Aorta (tissue), 5 donors: ENCODE measurements around the gene MAP2. TPM values are rescaled to one million over a fixed set of nuclear protein-coding genes. Genes with fewer than 3 reads are reported as not detected.

ENCODE experiments used
- ATAC-seq: fragments of 200-7000 bp; cut with Tn5 transposase; one replicate; pipeline ENCODE4 v1.9.1; 2022; ENCODE audit warnings: moderate library complexity; ENCODE audit not compliant: low FRiP score
- DNase-seq, 2 donors: peaks; one replicate each; pipeline ENCODE4 v3.0.0-alpha.2; 2020
- H3K27ac ChIP-seq, 2 donors: one replicate each; pipeline ENCODE4 v1.5.1; 2013; ENCODE audit warnings: low read length in 2 of 2, mild to moderate bottlenecking in 2 of 2, moderate library complexity in 2 of 2, control low read depth in 1 of 2, inconsistent platforms in 1 of 2, low read depth in 1 of 2
- H3K27me3 ChIP-seq, 2 donors: one replicate each; pipeline ENCODE4 v1.6.1; 2013; ENCODE audit warnings: control low read depth in 1 of 2, low read length in 1 of 2, mild to moderate bottlenecking in 1 of 2, moderate library complexity in 1 of 2; ENCODE audit not compliant: insufficient read depth in 2 of 2, control insufficient read depth in 1 of 2
- H3K36me3 ChIP-seq, 2 donors: one replicate each; pipeline ENCODE4 v1.6.1; 2013; ENCODE audit warnings: control low read depth in 1 of 2, low read length in 1 of 2, mild to moderate bottlenecking in 1 of 2; ENCODE audit not compliant: insufficient read depth in 2 of 2, control insufficient read depth in 1 of 2
- H3K4me1 ChIP-seq, 2 donors: one replicate each; pipeline ENCODE4 v1.6.1; 2013; ENCODE audit warnings: low read length in 2 of 2, control low read depth in 1 of 2, mild to moderate bottlenecking in 1 of 2, moderate library complexity in 1 of 2; ENCODE audit not compliant: insufficient read depth in 2 of 2, control insufficient read depth in 1 of 2
- H3K4me3 ChIP-seq, 2 donors: one replicate each; pipeline ENCODE4 v1.5.1; 2013; ENCODE audit warnings: low read length in 2 of 2, control low read depth in 1 of 2, mild to moderate bottlenecking in 1 of 2
- H3K9me3 ChIP-seq: one replicate; pipeline ENCODE4 v1.6.1; 2013; ENCODE audit warnings: mild to moderate bottlenecking, low read length; ENCODE audit not compliant: control insufficient read depth
- WGBS, 2 donors: extraction: QIAGEN DNeasy Blood & Tissue Kit; methylation state at CpG; one replicate each; pipeline ENCODE4 v1.1.7; 2013; 5-methylcytosine and 5-hydroxymethylcytosine counted together
- intact Hi-C, 2 donors: fragments of 100-400 bp; cut with DNase I; formaldehyde crosslinking; loops; one replicate each; pipeline versions ENCODE4 v1.14.2 to v1.15.0; 2022
- polyA plus RNA-seq, 2 donors: library from polyadenylated mRNA; stranded (reverse); fragments of 200-250 nt; gene quantifications; one replicate each; pipeline ENCODE4 v1.2.3, GENCODE V29; 2013
- total RNA-seq, 2 donors: library from RNA; stranded (reverse); fragmentation: NEBNext Ultra II Directional; extraction: Animal tissue kit (Norgen Biotek cat#: 25700); gene quantifications; one replicate each; pipeline ENCODE4 v1.2.1, GENCODE V29; 2021
- donor health status: healthy with polysubstance abuse.
- donor health status: Bipolar disorder and iron deficiency.
- donor health status: DM: no; HTN: no; CAD: no.
- donor health status: DM: no; HTN: no; CAD: no.
- donor health status: DM: yes; HTN: yes; CAD: no.

Gene MAP2
- total and polyA plus RNA-seq, 4 donors = 15.3 to 59.7 (median 20.3) TPM

- H3K27ac ChIP-seq = no peak overlapping the region
- intact Hi-C loops = no loop called here
- H3K9me3 ChIP-seq = peaks cover 2% of the 10 kb centered on the region
- H3K27me3 ChIP-seq = no peaks in the 10 kb centered on the region
- H3K4me1 ChIP-seq = no peaks in the 10 kb centered on the region
- DNase-seq (no peak), ATAC-seq (no peak)
- WGBS, 2 donors = 43 to 48% methylated on average over 3 of the region's 3 CpGs
- H3K4me3 ChIP-seq = no peak overlapping the region
- no peaks in the 10 kb centered on the region for H3K36me3 ChIP-seq
Measured at GRCh38 chr2:209763106-209763505, 339.3 kb downstream of the MAP2 start.

DNA sequence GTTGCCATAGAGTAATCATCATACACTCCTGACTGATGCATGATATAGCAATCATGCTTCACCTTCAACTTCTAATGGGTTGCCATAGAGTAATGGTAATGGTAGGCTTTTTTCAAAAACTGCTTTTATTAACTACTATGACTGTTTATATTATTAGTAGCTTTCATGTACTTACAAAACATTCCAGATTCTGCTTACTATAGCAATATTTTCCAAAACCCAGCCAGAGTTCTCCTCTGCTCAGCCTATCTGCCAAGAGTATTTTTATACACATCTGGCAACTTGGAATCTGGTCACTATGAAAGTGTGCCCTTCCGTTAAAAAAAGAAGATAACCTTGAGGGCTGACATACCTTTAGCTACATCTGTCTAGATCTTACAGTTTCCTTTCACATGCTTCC lies 342.8 kb downstream of the MAP2 start:
- 70 to 75% methylated on average over 1 of the region's 1 CpG for WGBS, 2 donors
- Histone ChIP-seq H3K4me1 (no peaks in the 10 kb centered on the region), H3K9me3 (peaks cover 2% of the 10 kb centered on the region), H3K27ac (no peak overlapping the region), H3K27me3 (no peaks in the 10 kb centered on the region), H3K4me3 (no peak overlapping the region), H3K36me3 (no peaks in the 10 kb centered on the region)
- intact Hi-C loops = no loop called here
- DNase-seq (no peak), ATAC-seq (no peak)

GRCh38 chr2:209767316-209767715 lies 343.5 kb downstream of the MAP2 start:
- Histone ChIP-seq H3K36me3 (no peaks in the 10 kb centered on the region), H3K27ac (no peak overlapping the region), H3K4me3 (no peak overlapping the region), H3K4me1 (no peaks in the 10 kb centered on the region), H3K9me3 (peaks cover 2% of the 10 kb centered on the region), H3K27me3 (no peaks in the 10 kb centered on the region)
- no peak for ATAC-seq
- WGBS, 2 donors = 55% methylated on average over 2 of the region's 2 CpGs
- intact Hi-C loops = no loop called here
- no peak for DNase-seq

- intact Hi-C loops = no loop called here
- Histone ChIP-seq H3K27me3 (no peaks in the 10 kb centered on the region), H3K4me3 (no peak overlapping the region)
Measured at GRCh38 chr2:209768557-209768956, 344.7 kb downstream of the MAP2 start.

DNA sequence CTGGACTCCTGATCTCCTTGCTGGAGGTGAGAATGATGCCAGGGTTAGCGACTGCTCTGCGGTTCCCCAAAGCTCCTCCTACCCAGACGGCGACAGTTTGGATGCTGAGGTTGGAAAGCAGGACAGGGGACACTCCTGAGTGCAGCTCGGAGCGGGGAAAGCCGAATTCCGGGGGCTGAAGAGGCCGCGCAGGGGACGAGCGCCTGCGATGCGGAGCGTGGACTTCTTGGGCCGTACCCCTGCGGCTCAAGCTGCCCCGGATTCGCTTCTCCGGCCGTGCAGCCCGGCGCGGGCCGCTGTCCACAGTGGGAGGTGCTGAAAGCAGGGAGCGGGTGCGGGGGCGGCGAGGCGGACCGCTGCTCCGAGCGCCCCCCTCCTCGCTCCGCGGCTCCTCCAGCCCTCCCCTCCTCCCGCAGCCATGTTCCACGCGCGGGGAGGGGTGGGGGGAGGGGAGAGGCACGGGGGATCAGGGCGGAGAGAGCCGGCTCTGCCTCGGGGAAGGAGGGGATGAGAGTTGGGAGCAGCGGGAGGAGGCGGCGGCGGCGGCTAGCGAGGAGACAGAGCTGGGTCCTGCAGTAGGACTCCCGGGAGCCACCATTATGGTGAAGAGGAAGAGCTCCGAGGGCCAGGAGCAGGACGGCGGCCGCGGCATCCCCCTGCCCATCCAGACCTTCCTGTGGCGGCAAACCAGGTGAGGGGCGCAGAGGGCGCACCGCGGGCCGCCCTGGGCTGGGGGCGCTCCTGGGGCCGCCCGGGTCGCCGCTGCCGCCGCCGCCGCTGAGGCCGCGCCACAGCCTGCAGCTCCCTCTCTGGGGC lies 347.8 kb downstream of the MAP2 start, which contains the start of gene UNC80:
TSS of gene UNC80 (plus strand) at position 359 of the 816 bp plus-strand sequence. CDS start at position 600, 241 bp downstream.
- Histone ChIP-seq H3K27me3 (no peaks in the 10 kb centered on the region), H3K4me1 (no peaks in the 10 kb centered on the region), H3K4me3 (peak within 1 kb of the TSS; percentile 12 to 21), H3K36me3 (no peaks in the 10 kb centered on the region), H3K9me3 (no peaks in the 10 kb centered on the region), H3K27ac (no peak within 1 kb of the TSS)
- ATAC-seq = peak; percentile 91
- DNase-seq = peak; percentile 67 to 89
- WGBS, 2 donors = 1 to 2% methylated on average over 45 to 73 of the region's 73 CpGs
- intact Hi-C loops = no loop called here

More at GRCh38 chr2:209768557-209768956, 344.7 kb downstream of the MAP2 start:
- ATAC-seq = no peak
- Histone ChIP-seq H3K4me1 (no peaks in the 10 kb centered on the region), H3K27ac (no peak overlapping the region), H3K9me3 (peaks cover 2% of the 10 kb centered on the region), H3K36me3 (no peaks in the 10 kb centered on the region)
- DNase-seq = no peak

DNA sequence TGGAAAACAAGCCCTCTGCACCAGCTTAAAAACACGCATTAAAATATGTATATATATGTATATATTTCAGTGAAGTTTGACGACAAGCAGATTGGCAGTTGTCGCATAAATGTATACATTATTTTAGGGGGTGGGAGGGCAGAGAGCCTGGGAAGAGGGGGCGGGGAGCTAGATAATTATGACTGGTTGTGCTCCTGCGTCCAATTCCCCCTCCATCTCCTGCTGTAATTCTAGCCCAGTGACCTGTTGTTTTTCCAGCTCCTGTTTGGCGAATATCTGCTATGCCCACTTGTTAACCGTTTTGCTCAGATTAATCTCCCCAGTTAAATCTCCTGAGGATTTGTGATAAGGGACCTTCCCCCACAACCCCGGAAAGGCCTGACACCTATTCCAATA lies 348.4 kb downstream of the MAP2 start:
- DNase-seq (no peak), ATAC-seq (no peak)
- Histone ChIP-seq H3K9me3 (no peaks in the 10 kb centered on the region), H3K27ac (no peak overlapping the region), H3K4me3 (no peak overlapping the region), H3K4me1 (no peaks in the 10 kb centered on the region), H3K27me3 (no peaks in the 10 kb centered on the region), H3K36me3 (no peaks in the 10 kb centered on the region)
- intact Hi-C loops = no loop called here
- 7 to 10% methylated on average over 8 of the region's 8 CpGs for WGBS, 2 donors

DNA sequence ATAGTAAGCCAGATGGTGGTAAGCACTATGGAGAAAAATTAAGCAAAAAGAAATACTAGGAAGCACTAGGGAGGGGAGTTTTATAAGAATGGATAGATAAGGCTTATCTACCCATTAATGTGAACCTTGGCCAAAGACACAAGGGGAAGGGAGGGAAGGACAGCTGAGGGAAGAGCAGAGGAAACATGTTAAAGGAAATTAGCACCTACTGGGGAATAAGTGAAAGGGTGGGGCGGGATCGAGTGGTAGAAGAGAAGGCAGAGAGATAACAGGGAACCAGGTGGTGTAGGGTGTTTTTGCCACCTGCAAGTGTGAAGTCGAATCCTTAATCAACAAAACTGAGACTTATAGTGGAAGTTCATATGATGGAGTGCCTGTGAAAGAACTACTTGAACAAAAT lies 349.5 kb downstream of the MAP2 start:
- DNase-seq (no peak), ATAC-seq (no peak)
- no peaks in the 10 kb centered on the region for H3K4me1 ChIP-seq
- H3K27ac ChIP-seq = no peak overlapping the region
- no peaks in the 10 kb centered on the region for H3K36me3 ChIP-seq
- WGBS, 2 donors = 12 to 35% methylated on average over 3 of the region's 3 CpGs
- intact Hi-C loops = no loop called here
- no peak overlapping the region for H3K4me3 ChIP-seq
- no peaks in the 10 kb centered on the region for H3K9me3 ChIP-seq
- H3K27me3 ChIP-seq = no peaks in the 10 kb centered on the region
